NB4 (cell line): ENCODE measurements around the gene KLF16.

Experiments used
- DNase-seq: peaks from one replicate; pipeline ENCODE4 v3.0.0; 2010; ENCODE audit warnings: low read depth
- H3K4me3 ChIP-seq: one replicate; pipeline ENCODE4 v1.5.1; 2011; ENCODE audit warnings: mild to moderate bottlenecking, low read depth, low read length, moderate library complexity
- CTCF ChIP-seq: IDR thresholded peaks from one replicate; pipeline ENCODE4 v1.5.1; 2012; ENCODE audit warnings: low read depth, low read length
- MAX ChIP-seq: IDR thresholded peaks from 2 replicates; pipeline ENCODE4 v1.6.1; 2011; ENCODE audit warnings: low read depth, low read length
- MYC ChIP-seq: IDR thresholded peaks from 2 replicates; pipeline ENCODE4 v1.6.1; 2011; ENCODE audit warnings: low read depth, low read length
- POLR2A ChIP-seq: IDR thresholded peaks from 2 replicates; pipeline ENCODE4 v1.6.1; 2011; ENCODE audit warnings: mild to moderate bottlenecking; ENCODE audit not compliant: insufficient read length; ENCODE audit errors: extremely low read depth

KLF16 gene

DNA sequence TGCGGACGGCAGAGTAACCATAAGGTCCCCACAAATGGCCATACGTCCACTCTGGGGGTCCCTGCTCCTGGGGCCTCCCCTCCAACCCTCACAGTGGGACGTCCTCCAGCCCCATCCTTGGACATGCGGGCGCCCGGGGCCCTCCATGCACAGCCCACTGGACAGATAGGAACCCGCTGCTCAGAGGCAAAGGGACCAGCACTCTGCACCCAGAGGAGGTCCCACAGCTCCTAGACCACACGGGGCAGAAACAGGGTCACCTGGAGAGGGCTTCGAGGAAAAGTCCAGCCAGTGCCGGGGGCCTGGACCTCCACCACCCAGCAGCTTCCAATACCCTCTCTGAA, 26.2 kb downstream of the KLF16 start:
- no peak overlapping the region for H3K4me3 ChIP-seq
- DNase-seq: no peak
- no peak for TF ChIP-seq CTCF
- TF ChIP-seq MAX: no peak
- no peak for TF ChIP-seq POLR2A
- no peak for TF ChIP-seq MYC

DNA sequence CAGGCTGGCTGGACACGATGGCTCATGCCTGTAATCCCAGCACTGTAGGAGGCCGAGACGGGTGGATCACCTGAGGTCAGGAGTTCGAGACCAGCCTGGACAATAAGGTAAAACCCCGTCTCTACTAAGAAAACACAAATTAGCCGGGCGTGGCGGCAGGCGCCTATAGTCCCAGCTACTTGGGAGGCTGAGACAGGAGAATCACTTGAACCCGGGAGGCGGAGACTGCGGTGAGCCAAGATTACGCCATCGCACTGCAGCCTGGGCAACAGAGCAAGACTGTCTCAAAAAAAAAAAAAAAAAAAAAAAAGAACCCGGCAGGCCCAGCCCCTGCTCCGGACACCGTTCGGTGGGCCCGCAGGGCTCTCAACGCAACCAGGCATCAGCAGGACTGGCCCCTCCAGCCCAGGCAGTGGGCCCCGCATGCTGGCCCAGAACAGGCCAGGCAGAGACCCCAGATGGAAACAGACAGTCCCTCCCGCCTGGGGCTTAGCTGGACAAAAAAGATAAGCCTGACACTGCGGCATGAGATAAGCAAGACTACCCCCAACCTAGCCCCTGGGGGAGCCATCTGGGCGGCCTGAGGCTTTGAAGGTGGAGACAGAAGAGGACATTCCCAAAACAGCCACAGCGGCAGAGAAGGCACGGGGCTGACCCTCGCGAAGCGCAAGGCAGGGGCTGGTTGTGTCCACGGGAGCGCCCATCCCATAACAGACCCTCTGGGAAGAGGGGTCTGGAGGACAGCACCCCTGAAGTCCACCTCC, 26.7 kb downstream of the KLF16 start:
- no peak overlapping the region for H3K4me3 ChIP-seq
- TF ChIP-seq MAX: no peak
- TF ChIP-seq CTCF: no peak
- no peak for TF ChIP-seq MYC
- TF ChIP-seq POLR2A: no peak
- no peak for DNase-seq

DNA sequence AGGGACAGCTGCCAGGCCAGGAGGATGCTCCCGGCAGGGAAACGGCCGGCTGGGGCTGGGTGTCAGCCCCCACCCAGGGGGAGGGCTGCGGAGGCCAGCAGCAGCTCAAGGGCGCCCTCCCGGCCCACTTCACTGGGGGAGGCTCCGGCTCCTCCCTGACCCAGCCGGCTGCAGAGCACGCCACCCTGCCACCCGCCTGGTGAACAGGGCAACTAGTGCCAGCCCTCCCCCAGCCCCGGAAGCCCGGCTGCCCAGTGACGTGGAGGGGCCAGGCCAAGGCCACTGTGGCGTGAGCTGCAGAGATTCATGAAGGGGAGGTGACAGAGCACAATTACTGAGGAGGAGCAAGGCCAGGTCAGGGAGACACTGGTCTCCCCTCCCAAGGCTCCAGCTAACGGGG, 29.8 kb downstream of the KLF16 start:
- TF ChIP-seq MYC: no peak
- TF ChIP-seq CTCF: no peak
- TF ChIP-seq MAX: no peak
- TF ChIP-seq POLR2A: no peak
- no peak overlapping the region for H3K4me3 ChIP-seq
- no peak for DNase-seq

- H3K4me3 ChIP-seq: no peak overlapping the region
- TF ChIP-seq POLR2A: no peak
- TF ChIP-seq MAX: no peak
- TF ChIP-seq CTCF: no peak
- no peak for TF ChIP-seq MYC
- DNase-seq: no peak
Measured at GRCh38 chr19:1832046-1832663, 31.2 kb downstream of the KLF16 start.

DNA sequence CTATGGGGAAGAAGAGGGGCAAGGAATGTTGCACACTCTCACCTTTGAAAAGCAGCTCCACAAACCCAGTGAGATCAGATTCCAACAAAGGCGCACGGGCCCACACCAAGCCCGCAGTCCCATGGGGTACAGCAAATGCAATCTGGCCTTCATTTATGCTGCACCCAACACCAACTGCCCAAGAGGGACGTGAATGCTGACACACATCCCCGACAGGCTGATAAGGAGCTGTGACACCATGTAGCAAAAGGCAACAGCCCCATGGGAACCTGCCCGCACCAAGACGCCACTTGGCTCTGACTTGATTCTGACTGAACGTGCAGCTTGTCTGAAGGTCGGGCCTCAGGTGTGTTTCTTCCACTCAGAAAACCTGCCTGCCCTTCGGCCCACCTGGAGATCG, 32.4 kb downstream of the KLF16 start:
- DNase-seq: no peak
- H3K4me3 ChIP-seq: no peak overlapping the region
- TF ChIP-seq MYC: no peak
- no peak for TF ChIP-seq CTCF
- no peak for TF ChIP-seq POLR2A

GRCh38 chr19:1830568-1830967, 32.8 kb downstream of the KLF16 start:
- DNase-seq: no peak
- no peak for TF ChIP-seq CTCF
- TF ChIP-seq MYC: no peak
- TF ChIP-seq MAX: no peak
- no peak for TF ChIP-seq POLR2A

More at GRCh38 chr19:1830568-1830967, 32.8 kb downstream of the KLF16 start:
- no peak overlapping the region for H3K4me3 ChIP-seq
